Inflammatory macrophage treated with lipopolysaccharide for 1 hour (primary cell): ENCODE results near the gene CHMP6.

Experiments
- DNase-seq, 2 donors: peaks; one replicate each; pipeline ENCODE4 v3.0.0-alpha.2; 2020 to 2022

CHMP6 gene

GRCh38 chr17:80956321-80957190 lies 35.1 kb upstream of the CHMP6 start:
- no peak for DNase-seq

- DNase-seq: no peak
These were observed 34.1 kb upstream of the CHMP6 start for GRCh38 chr17:80957461-80957941.

- DNase-seq: no peak
These were observed 32.2 kb upstream of the CHMP6 start for GRCh38 chr17:80959330-80960036.

- no peak for DNase-seq
These were observed 31.4 kb upstream of the CHMP6 start for GRCh38 chr17:80960037-80960796.

- DNase-seq: no peak
These were observed 30.7 kb upstream of the CHMP6 start for GRCh38 chr17:80960797-80961452.

- DNase-seq: no peak
These were observed 29.9 kb upstream of the CHMP6 start for GRCh38 chr17:80961541-80962330.

GRCh38 chr17:80962356-80963329 lies 29.0 kb upstream of the CHMP6 start:
- no peak for DNase-seq

GRCh38 chr17:80963812-80964543 lies 27.7 kb upstream of the CHMP6 start:
- no peak for DNase-seq

GRCh38 chr17:80964544-80964856 lies 27.1 kb upstream of the CHMP6 start:
- no peak for DNase-seq

- no peak for DNase-seq
These were observed 26.6 kb upstream of the CHMP6 start for GRCh38 chr17:80964859-80965580.

- DNase-seq: no peak
These were observed 26.0 kb upstream of the CHMP6 start for GRCh38 chr17:80965606-80966005.

GRCh38 chr17:80967404-80967872 lies 24.2 kb upstream of the CHMP6 start:
- DNase-seq: no peak

GRCh38 chr17:80968602-80969029 lies 23.0 kb upstream of the CHMP6 start:
- DNase-seq: no peak

GRCh38 chr17:80969030-80969673 lies 22.5 kb upstream of the CHMP6 start:
- DNase-seq: no peak

GRCh38 chr17:80969674-80970043 lies 22.0 kb upstream of the CHMP6 start:
- no peak for DNase-seq

- no peak for DNase-seq
These were observed 21.4 kb upstream of the CHMP6 start for GRCh38 chr17:80970044-80970761.

- DNase-seq: no peak
These were observed 20.6 kb upstream of the CHMP6 start for GRCh38 chr17:80970762-80971703.
